ENCODE results near the gene GCFC2.

GCFC2 gene

DNA sequence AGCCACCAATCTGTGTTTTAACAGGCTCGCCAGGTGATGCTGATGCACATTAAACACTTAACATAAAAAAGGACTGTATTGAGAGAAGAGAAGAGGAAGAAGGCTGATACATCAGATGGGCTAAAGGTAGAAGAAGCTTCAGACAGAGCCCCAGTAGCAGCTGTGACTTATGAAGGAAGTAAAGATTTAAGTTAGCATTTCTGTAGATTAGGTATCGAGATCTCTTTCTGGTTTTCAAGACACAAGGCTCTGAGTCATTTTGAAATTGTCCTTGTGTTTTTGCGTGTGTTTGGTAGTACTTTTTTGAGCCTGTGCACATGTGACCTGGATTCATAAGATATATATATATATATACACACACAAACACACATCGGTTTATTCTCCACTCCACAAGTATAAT lies 40.6 kb upstream of the GCFC2 start:
- no peaks in the 10 kb centered on the region for H3F3A ChIP-seq (ENCODE audit: insufficient read depth, low read length)
- TF ChIP-seq EZH2 (IDR thresholded peaks at IDR 0.05; ENCODE audit: borderline replicate concordance, low read length) = no peak
- TF ChIP-seq, protein P1, sequence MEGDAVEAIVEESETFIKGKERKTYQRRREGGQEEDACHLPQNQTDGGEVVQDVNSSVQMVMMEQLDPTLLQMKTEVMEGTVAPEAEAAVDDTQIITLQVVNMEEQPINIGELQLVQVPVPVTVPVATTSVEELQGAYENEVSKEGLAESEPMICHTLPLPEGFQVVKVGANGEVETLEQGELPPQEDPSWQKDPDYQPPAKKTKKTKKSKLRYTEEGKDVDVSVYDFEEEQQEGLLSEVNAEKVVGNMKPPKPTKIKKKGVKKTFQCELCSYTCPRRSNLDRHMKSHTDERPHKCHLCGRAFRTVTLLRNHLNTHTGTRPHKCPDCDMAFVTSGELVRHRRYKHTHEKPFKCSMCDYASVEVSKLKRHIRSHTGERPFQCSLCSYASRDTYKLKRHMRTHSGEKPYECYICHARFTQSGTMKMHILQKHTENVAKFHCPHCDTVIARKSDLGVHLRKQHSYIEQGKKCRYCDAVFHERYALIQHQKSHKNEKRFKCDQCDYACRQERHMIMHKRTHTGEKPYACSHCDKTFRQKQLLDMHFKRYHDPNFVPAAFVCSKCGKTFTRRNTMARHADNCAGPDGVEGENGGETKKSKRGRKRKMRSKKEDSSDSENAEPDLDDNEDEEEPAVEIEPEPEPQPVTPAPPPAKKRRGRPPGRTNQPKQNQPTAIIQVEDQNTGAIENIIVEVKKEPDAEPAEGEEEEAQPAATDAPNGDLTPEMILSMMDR (IDR thresholded peaks at IDR 0.05; ENCODE audit: low read length) = no peak
- H2AFZ ChIP-seq (ENCODE audit: low read length) = no peak overlapping the region
- no peak overlapping the region for H3K4me2 ChIP-seq (ENCODE audit: low read length)
- no peaks in the 10 kb centered on the region for H3K36me3 ChIP-seq (ENCODE audit: insufficient read depth, low read length)
- no peak overlapping the region for H3K4me3 ChIP-seq (ENCODE audit: low read depth, low read length, poor library complexity, severe bottlenecking)
- no peaks in the 10 kb centered on the region for H3K79me2 ChIP-seq (ENCODE audit: insufficient read depth, low read length)
- H3K9me2 ChIP-seq (ENCODE audit: low read depth, low read length) = no peaks in the 10 kb centered on the region
- no peaks in the 10 kb centered on the region for H4K20me1 ChIP-seq (ENCODE audit: insufficient read depth, low read length)
- H3K9ac ChIP-seq (ENCODE audit: low read length) = no peak overlapping the region
- H3K27ac ChIP-seq (ENCODE audit: low read depth, low read length, poor library complexity, severe bottlenecking) = no peak overlapping the region
- H3K4me1 ChIP-seq (ENCODE audit: insufficient read depth, low read length, severe bottlenecking) = no peaks in the 10 kb centered on the region
- H3K9me3 ChIP-seq (ENCODE audit: low read length) = no peaks in the 10 kb centered on the region
- H3K27me3 ChIP-seq (ENCODE audit: insufficient read depth, low read length) = no peaks in the 10 kb centered on the region

DNA sequence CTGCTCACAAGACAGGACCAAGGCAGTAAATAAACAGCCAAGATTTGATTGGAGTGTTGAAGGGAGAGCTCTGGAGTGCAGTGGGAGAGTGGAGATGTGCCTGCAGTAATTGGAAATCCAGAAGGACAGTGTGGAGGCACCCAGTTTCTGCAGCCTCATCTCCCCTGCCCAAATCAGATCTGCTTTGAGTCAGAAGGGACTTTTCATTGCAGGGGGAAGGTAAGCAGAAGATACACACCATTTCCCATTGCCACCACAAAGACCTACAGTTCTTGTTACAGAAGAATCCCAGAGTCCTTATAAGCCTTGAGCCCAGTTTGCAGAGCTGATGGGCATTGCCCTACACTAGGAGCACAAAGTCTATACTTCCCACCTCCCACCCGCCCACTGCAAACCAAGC lies 27.2 kb upstream of the GCFC2 start:
- 0 out of 2 replicates have a peak, but pooled peaks cover 3% of the 10 kb centered on the region for H3K9me3 ChIP-seq (ENCODE audit: low read length)
- no peaks in the 10 kb centered on the region for H3K79me2 ChIP-seq (ENCODE audit: insufficient read depth, low read length)
- no peaks in the 10 kb centered on the region for H3K4me1 ChIP-seq (ENCODE audit: insufficient read depth, low read length, severe bottlenecking)
- H3K9me2 ChIP-seq (ENCODE audit: low read depth, low read length) = no peaks in the 10 kb centered on the region
- H3K4me2 ChIP-seq (ENCODE audit: low read length) = no peak overlapping the region
- no peak overlapping the region for H3K4me3 ChIP-seq (ENCODE audit: low read depth, low read length, poor library complexity, severe bottlenecking)
- no peaks in the 10 kb centered on the region for H3K36me3 ChIP-seq (ENCODE audit: insufficient read depth, low read length)
- no peaks in the 10 kb centered on the region for H3F3A ChIP-seq (ENCODE audit: insufficient read depth, low read length)
- no peak for TF ChIP-seq EZH2 (IDR thresholded peaks at IDR 0.05; ENCODE audit: borderline replicate concordance, low read length)
- TF ChIP-seq, protein P1 (IDR thresholded peaks at IDR 0.05; ENCODE audit: low read length) = no peak
- no peak overlapping the region for H3K27ac ChIP-seq (ENCODE audit: low read depth, low read length, poor library complexity, severe bottlenecking)
- no peak overlapping the region for H2AFZ ChIP-seq (ENCODE audit: low read length)
- H3K27me3 ChIP-seq (ENCODE audit: insufficient read depth, low read length) = no peaks in the 10 kb centered on the region
- no peaks in the 10 kb centered on the region for H4K20me1 ChIP-seq (ENCODE audit: insufficient read depth, low read length)
- no peak overlapping the region for H3K9ac ChIP-seq (ENCODE audit: low read length)

DNA sequence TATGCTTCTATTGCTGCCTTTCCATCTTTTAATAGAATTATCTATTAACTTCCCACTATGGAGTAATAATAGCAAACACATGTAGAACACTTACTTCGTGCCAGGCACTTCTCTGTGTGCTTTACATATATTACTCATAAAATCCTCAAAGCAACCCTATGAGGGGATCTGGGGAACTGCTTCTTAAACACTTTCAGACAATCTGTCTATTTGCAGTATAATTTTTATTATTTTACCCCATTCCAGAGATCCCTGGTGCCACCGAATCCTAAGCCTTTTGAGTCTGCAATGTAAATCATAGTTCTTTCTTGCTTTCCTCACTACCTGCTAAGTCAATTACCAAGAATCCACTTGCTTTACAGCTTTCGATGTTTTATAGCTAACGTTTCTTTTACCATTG lies 25.6 kb upstream of the GCFC2 start:
- Histone ChIP-seq H3K27ac (ENCODE audit: low read depth, low read length, poor library complexity, severe bottlenecking) (no peak overlapping the region), H3K9me2 (ENCODE audit: low read depth, low read length) (no peaks in the 10 kb centered on the region), H3K4me3 (ENCODE audit: low read depth, low read length, poor library complexity, severe bottlenecking) (no peak overlapping the region), H3K4me1 (ENCODE audit: insufficient read depth, low read length, severe bottlenecking) (no peaks in the 10 kb centered on the region), H3K9ac (ENCODE audit: low read length) (no peak overlapping the region), H4K20me1 (ENCODE audit: insufficient read depth, low read length) (no peaks in the 10 kb centered on the region), H3K27me3 (ENCODE audit: insufficient read depth, low read length) (no peaks in the 10 kb centered on the region; the same call in 1 of the 2 replicates), H3K9me3 (ENCODE audit: low read length) (no peaks in the 10 kb centered on the region), H2AFZ (ENCODE audit: low read length) (no peak overlapping the region), H3K36me3 (ENCODE audit: insufficient read depth, low read length) (no peaks in the 10 kb centered on the region), H3K4me2 (ENCODE audit: low read length) (no peak overlapping the region), H3F3A (ENCODE audit: insufficient read depth, low read length) (no peaks in the 10 kb centered on the region), H3K79me2 (ENCODE audit: insufficient read depth, low read length) (no peaks in the 10 kb centered on the region)
- no peak for TF ChIP-seq EZH2 (IDR thresholded peaks at IDR 0.05; ENCODE audit: borderline replicate concordance, low read length)
- TF ChIP-seq, protein P1 (IDR thresholded peaks at IDR 0.05; ENCODE audit: low read length) = no peak

Data from OCI-LY1 (cell line).